Caco-2 (cell line): Measurements from ENCODE around the gene TMOD1. TPM values are rescaled to one million over a fixed set of nuclear protein-coding genes. Genes with fewer than 3 reads are reported as not detected.

Source experiments
- BruUV-seq: library from RNA; stranded (reverse); fragments of 400-500 nt; replicated peaks from 2 replicates; lab custom pipeline; 2021; lab: Mats Ljungman, UMichigan
- CTCF ChIA-PET: fragments of 300-600 bp; sonication (Branson Sonifier 250); formaldehyde crosslinking; loops from one replicate; lab custom pipeline; 2022; ENCODE audit warnings: antibody characterized with exemption; lab: Charles Lee
- POLR2A ChIA-PET: fragments of 300-600 bp; sonication (Branson Sonifier 250); formaldehyde crosslinking; loops from one replicate; lab custom pipeline; 2022; ENCODE audit warnings: antibody characterized with exemption; lab: Charles Lee
- DNase-seq, 2 experiments: peaks; one replicate each; pipeline versions ENCODE4 v3.0.0 to v3.0.0-alpha.2; 2020 to 2022
- H3K27me3 ChIP-seq: replicated peaks from 2 replicates; pipeline ENCODE4 v1.6.0; 2011; ENCODE audit warnings: low read length; ENCODE audit not compliant: control insufficient read depth, insufficient read depth
- H3K36me3 ChIP-seq: 2 replicates; pipeline ENCODE4 v1.5.1; 2011; ENCODE audit warnings: low read length; ENCODE audit not compliant: control insufficient read depth, insufficient read depth
- H3K4me1 ChIP-seq: fragments of 250-450 bp; sonication (Bioruptor Pico); 2 replicates; pipeline ENCODE4 v1.5.1; 2020; ENCODE audit warnings: mild to moderate bottlenecking
- H3K4me3 ChIP-seq: 2 replicates; pipeline ENCODE4 v1.5.1; 2011; ENCODE audit warnings: low read depth, mild to moderate bottlenecking, control low read depth, low read length
- H3K9me3 ChIP-seq: fragments of 250-450 bp; sonication (Bioruptor Pico); 2 replicates; pipeline ENCODE4 v1.5.1; 2020; ENCODE audit warnings: mild to moderate bottlenecking, moderate library complexity
- H3K27ac Mint-ChIP-seq: one replicate; pipeline ENCODE4 v1.8.0; 2022; ENCODE audit warnings: mixed read lengths; ENCODE audit not compliant: unreplicated experiment
- H3K27me3 Mint-ChIP-seq: one replicate; pipeline ENCODE4 v1.8.0; 2022; ENCODE audit warnings: mixed read lengths; ENCODE audit not compliant: insufficient read depth, unreplicated experiment
- H3K36me3 Mint-ChIP-seq: one replicate; pipeline ENCODE4 v1.8.0; 2022; ENCODE audit warnings: mild to moderate bottlenecking, mixed read lengths; ENCODE audit not compliant: insufficient read depth, unreplicated experiment
- H3K4me1 Mint-ChIP-seq: one replicate; pipeline ENCODE4 v1.8.0; 2022; ENCODE audit warnings: low read depth, mixed read lengths; ENCODE audit not compliant: unreplicated experiment
- H3K4me3 Mint-ChIP-seq: one replicate; pipeline ENCODE4 v1.8.0; 2022; ENCODE audit warnings: mild to moderate bottlenecking, moderate library complexity, mixed read lengths; ENCODE audit not compliant: unreplicated experiment
- H3K9me3 Mint-ChIP-seq: one replicate; pipeline ENCODE4 v1.8.0; 2022; ENCODE audit warnings: mixed read lengths; ENCODE audit not compliant: unreplicated experiment
- intact Hi-C: fragments of 100-400 bp; cut with micrococcal nuclease; formaldehyde crosslinking; loops from one replicate; pipeline ENCODE4 v1.10.0; 2022; ENCODE audit not compliant: unreplicated experiment
- total RNA-seq: library from RNA; stranded (reverse); gene quantifications from 2 replicates; pipeline ENCODE4 v1.2.3, GENCODE V29; 2022
- TF ChIP-seq, protein P1 (sequence below), 2 experiments: fragments of 200-600 bp in 1 of 2; IDR thresholded peaks; 1 replicate in 1 of 2; 2 replicates in 1 of 2; pipeline versions ENCODE4 v1.5.1 to v1.8.0; 2011 to 2022; ENCODE audit warnings: antibody characterized with exemption in 1 of 2, control low read depth in 1 of 2, inconsistent platforms in 1 of 2, low read depth in 1 of 2, low read length in 1 of 2, mild to moderate bottlenecking in 1 of 2, moderate library complexity in 1 of 2; ENCODE audit not compliant: insufficient read depth in 1 of 2, severe bottlenecking in 1 of 2, unreplicated experiment in 1 of 2

TMOD1 gene
- total RNA-seq, 1 experiment from 2014 or later, result 1.1 TPM

DNA sequence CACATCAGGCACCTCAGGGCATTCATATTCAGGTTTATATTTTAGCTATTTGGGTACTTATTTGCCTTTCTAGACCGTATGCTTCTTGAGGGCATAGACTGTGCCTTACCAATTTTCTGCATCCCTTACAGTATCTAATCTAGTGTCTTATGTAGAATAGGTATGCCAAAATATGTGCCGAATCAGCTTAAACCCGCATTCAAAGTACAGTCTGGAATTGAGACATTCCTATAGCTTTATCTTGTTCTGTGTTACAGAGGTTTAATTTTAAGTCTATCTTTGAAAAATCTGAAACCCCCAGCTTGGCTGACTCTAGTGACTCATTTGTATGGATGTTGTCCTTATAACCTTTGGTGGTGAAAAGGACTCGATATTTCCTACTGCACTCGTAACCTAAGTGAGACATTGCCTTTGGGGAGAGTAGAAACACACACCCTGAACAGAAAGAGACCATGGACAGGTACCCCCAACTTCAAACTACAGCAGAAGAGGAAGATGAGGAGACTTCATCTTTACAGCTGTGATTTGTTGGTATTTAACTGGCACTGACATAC, 27.0 kb upstream of the TMOD1 start:
- Histone ChIP-seq H3K4me1 (no peaks in the 10 kb centered on the region), H3K4me3 (no peak overlapping the region), H3K9me3 (no peaks in the 10 kb centered on the region), H3K27me3 (no peaks in the 10 kb centered on the region), H3K36me3 (no peaks in the 10 kb centered on the region)
- BruUV-seq, result no TSS peak
- POLR2A ChIA-PET, result no interaction called here
- no peak overlapping the region for H3K27ac Mint-ChIP-seq
- DNase-seq, result no peak
- H3K4me1 Mint-ChIP-seq, result no peaks in the 10 kb centered on the region
- CTCF ChIA-PET, result interaction anchor here (0.7 kb wide), 1 partner anchor 124 kb away, joined by 3 read pairs; no protein-coding TSS in a partner anchor
- intact Hi-C loops, result no loop called here
- no peak overlapping the region for H3K4me3 Mint-ChIP-seq
- peaks cover 15% of the 10 kb centered on the region for H3K36me3 Mint-ChIP-seq
- TF ChIP-seq, protein P1, sequence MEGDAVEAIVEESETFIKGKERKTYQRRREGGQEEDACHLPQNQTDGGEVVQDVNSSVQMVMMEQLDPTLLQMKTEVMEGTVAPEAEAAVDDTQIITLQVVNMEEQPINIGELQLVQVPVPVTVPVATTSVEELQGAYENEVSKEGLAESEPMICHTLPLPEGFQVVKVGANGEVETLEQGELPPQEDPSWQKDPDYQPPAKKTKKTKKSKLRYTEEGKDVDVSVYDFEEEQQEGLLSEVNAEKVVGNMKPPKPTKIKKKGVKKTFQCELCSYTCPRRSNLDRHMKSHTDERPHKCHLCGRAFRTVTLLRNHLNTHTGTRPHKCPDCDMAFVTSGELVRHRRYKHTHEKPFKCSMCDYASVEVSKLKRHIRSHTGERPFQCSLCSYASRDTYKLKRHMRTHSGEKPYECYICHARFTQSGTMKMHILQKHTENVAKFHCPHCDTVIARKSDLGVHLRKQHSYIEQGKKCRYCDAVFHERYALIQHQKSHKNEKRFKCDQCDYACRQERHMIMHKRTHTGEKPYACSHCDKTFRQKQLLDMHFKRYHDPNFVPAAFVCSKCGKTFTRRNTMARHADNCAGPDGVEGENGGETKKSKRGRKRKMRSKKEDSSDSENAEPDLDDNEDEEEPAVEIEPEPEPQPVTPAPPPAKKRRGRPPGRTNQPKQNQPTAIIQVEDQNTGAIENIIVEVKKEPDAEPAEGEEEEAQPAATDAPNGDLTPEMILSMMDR (IDR thresholded peaks at IDR 0.05; ENCODE audit: insufficient read depth in 1 of 2, low read depth in 1 of 2, low read length in 1 of 2, severe bottlenecking in 1 of 2, unreplicated experiment in 1 of 2), result no peak
- no peaks in the 10 kb centered on the region for H3K9me3 Mint-ChIP-seq
- H3K27me3 Mint-ChIP-seq, result no peaks in the 10 kb centered on the region

DNA sequence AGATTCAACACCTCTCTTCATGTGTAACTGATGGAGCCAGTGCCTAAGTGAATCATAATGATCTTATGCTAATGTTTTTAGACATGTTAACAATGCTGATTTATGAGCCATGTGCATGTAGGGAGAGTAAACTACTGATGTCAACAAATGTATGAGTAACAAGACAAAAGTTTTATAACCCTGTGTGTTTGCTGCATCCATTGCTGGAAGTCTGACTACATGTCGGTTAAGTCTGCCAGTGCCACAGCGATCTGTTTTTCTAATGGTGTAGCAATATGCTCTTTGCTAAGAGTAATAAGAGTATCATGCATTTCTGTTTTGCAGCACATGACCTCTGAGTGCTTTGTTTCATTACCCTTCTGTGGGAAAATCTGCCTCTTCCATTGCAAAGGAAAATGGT, 26.4 kb upstream of the TMOD1 start:
- no peak overlapping the region for H3K27ac Mint-ChIP-seq
- Histone ChIP-seq H3K4me1 (no peaks in the 10 kb centered on the region), H3K9me3 (no peaks in the 10 kb centered on the region), H3K27me3 (no peaks in the 10 kb centered on the region), H3K36me3 (no peaks in the 10 kb centered on the region), H3K4me3 (no peak overlapping the region)
- TF ChIP-seq, protein P1 (IDR thresholded peaks at IDR 0.05; ENCODE audit: insufficient read depth in 1 of 2, low read depth in 1 of 2, low read length in 1 of 2, severe bottlenecking in 1 of 2, unreplicated experiment in 1 of 2), result no peak
- no peaks in the 10 kb centered on the region for H3K9me3 Mint-ChIP-seq
- no peaks in the 10 kb centered on the region for H3K4me1 Mint-ChIP-seq
- intact Hi-C loops, result no loop called here
- peaks cover 15% of the 10 kb centered on the region for H3K36me3 Mint-ChIP-seq
- H3K4me3 Mint-ChIP-seq, result no peak overlapping the region
- H3K27me3 Mint-ChIP-seq, result no peaks in the 10 kb centered on the region
- ChIA-PET POLR2A (no interaction called here), CTCF (no interaction called here)
- no peak for DNase-seq
- BruUV-seq, result no TSS peak

DNA sequence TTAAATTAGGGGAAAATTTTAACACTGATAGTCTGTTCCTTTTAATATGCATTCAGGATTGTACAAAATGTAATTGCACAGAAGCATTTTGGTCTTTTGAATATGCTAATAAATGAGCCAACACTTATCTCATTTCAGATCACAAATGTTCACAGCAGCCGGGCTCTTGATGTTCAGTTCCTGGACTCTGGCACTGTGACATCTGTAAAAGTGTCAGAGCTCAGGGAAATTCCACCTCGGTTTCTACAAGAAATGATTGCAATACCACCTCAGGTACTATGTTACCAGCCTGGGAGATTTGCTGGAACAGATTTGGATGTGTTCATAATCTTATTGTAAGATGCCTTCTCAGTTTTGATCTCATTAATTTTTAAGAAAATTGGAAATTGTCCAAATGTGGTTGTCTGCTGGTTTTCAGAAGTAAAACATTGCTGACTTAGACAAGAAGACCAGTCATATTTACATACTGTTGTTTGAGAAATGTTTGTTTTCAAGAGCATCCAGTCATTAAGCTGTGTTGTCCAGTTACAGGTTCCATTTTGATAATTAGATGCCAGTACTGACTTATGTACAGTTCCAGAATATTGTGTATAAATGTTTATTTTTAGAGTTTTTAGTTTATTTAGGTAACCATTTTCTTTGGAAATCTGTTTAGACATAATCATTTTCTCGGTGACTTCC, 23.0 kb upstream of the TMOD1 start:
- no peak for DNase-seq
- H3K36me3 Mint-ChIP-seq, result peaks cover 16% of the 10 kb centered on the region
- H3K36me3 ChIP-seq, result no peaks in the 10 kb centered on the region

More for the DNA sequence above, 23.0 kb upstream of the TMOD1 start:
- Mint-ChIP-seq H3K4me3 (no peak overlapping the region), H3K4me1 (no peaks in the 10 kb centered on the region), H3K27ac (no peak overlapping the region), H3K9me3 (no peaks in the 10 kb centered on the region), H3K27me3 (no peaks in the 10 kb centered on the region)
- no peaks in the 10 kb centered on the region for H3K9me3 ChIP-seq
- ChIA-PET CTCF (no interaction called here), POLR2A (no interaction called here)
- H3K4me1 ChIP-seq, result no peaks in the 10 kb centered on the region
- no peaks in the 10 kb centered on the region for H3K27me3 ChIP-seq
- H3K4me3 ChIP-seq, result no peak overlapping the region
- TF ChIP-seq, protein P1 (IDR thresholded peaks at IDR 0.05; ENCODE audit: insufficient read depth in 1 of 2, low read depth in 1 of 2, low read length in 1 of 2, severe bottlenecking in 1 of 2, unreplicated experiment in 1 of 2), result no peak
- intact Hi-C loops, result no loop called here
- BruUV-seq, result no TSS peak
